T-helper 2 cell (primary cell): ENCODE results near the gene ROBO3.

ENCODE experiments used
- DNase-seq, 5 experiments: peaks; one replicate each; pipeline versions ENCODE4 v3.0.0 to v3.0.0-alpha.2; 2012 to 2022

The ROBO3 gene

GRCh38 chr11:124843616-124843910 is 21.7 kb upstream of the ROBO3 start:
- DNase-seq, result no peak

- no peak for DNase-seq
Measured at GRCh38 chr11:124844664-124845079, 20.6 kb upstream of the ROBO3 start.

GRCh38 chr11:124846070-124846673 is 19.1 kb upstream of the ROBO3 start:
- no peak for DNase-seq

DNA sequence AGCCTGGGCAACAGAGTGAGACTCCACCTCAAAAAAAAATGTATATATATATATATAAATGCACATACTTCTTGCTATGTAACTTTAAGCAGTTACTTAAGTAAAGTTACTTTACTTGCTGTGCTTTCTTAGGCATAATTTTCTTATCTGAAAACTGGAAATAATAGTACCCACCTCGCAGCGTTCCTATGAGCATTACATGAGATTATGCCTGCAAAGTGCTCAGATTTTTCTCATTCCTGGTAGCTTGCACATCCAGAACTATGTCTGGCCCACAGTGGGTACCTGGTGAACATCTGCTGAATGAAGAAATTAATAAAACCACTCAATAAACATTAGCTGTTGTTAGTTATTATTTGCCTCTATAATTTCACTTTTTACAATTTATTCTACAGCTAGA is 6.1 kb upstream of the ROBO3 start:
- no peak for DNase-seq

- no peak for DNase-seq
Measured at GRCh38 chr11:124861670-124862069, 3.6 kb upstream of the ROBO3 start.

GRCh38 chr11:124863137-124863825 is 2.0 kb upstream of the ROBO3 start:
- DNase-seq, result no peak

DNA sequence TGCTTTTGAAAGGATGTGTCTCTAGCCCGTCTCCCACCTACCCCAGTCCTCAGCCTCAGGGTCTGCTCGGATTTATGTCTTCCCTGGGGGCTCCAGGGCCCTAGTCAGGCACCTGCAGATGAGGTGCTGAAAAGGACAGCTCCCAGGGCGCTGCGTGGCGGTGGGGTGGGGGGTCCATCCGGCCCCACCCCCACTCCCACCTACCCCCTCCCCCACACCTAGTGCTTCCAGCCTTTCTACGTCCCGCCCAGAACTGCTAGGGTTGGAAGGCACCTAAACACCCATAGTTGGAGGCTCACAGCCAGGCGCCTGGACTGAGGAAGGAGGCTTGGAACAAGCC is 1.4 kb upstream of the ROBO3 start:
- no peak for DNase-seq

DNA sequence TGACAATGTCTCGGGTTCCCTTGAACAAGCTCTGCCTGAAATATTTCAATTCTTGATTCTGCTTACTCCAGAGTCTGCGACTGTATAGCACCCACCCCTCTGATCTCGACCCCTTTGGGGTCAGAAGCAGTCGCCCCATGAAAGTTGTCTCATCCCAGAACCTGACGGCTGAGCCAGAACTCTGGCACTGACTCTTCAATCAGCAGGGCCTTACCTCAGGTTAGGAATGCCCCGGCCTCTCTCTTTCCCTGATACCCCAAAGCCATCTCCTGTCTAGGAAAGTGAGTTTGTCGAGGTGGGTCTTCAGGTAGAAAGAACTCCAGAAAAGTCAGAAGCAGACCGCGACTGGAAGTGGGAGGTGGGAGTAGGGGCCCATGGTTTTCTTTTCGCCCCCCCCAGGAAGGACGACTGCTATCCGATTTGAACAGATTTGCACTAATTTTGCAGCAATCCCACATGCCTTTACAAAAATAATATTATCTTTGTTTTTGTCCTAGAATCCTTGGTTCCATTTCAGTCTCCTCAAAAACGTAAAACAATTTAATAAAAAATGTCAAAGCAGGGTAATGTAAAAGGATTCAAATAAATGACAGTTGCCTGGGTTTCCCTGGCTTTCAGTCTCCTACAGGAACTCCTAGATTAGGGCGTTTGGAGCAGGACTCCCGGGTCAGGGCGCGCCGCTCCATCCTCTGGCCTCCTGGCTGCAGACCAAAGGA is 898 bp upstream of the ROBO3 start:
- DNase-seq, result no peak

DNA sequence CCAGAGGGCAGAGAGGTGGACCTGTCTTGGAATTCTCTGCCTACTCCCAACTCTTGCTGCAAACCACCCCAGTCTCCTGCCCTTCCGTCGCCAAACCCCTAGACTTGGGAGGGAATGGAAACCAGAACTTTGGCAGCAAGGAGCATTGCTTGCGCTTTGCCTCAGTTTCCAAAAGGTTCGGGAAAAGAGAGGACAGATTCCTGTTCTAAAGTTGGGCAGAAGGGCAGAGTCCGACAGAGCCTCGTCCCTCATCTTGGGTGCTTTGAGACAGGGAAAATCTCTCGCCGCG is 396 bp upstream of the ROBO3 start:
- DNase-seq, result no peak

- peak in 4 of 5 experiments; percentile 18 to 50 (median 32) for DNase-seq
Measured at GRCh38 chr11:124865902-124866851, 945 bp downstream of the ROBO3 start.

DNA sequence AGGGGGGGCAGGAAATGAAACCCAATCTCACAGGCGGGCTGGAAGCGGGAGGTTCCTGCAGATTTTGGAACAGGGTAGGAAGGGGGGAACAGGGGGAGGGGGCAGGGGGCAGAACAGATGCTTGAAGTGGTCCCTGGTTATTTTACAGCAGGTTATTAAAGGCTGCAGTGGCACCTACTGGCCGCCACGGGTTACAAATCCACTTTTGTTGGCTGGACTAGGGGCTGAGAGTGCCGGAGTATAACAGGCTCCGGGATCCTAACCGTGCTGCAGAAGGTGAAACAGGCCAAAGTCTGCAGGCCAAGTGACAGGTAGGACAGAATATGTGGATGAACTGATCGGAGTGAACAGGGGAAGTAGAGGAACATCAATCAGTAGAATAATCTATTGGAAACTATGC is 2.5 kb downstream of the ROBO3 start:
- peak in 1 of 5 experiments; percentile 20 for DNase-seq

DNA sequence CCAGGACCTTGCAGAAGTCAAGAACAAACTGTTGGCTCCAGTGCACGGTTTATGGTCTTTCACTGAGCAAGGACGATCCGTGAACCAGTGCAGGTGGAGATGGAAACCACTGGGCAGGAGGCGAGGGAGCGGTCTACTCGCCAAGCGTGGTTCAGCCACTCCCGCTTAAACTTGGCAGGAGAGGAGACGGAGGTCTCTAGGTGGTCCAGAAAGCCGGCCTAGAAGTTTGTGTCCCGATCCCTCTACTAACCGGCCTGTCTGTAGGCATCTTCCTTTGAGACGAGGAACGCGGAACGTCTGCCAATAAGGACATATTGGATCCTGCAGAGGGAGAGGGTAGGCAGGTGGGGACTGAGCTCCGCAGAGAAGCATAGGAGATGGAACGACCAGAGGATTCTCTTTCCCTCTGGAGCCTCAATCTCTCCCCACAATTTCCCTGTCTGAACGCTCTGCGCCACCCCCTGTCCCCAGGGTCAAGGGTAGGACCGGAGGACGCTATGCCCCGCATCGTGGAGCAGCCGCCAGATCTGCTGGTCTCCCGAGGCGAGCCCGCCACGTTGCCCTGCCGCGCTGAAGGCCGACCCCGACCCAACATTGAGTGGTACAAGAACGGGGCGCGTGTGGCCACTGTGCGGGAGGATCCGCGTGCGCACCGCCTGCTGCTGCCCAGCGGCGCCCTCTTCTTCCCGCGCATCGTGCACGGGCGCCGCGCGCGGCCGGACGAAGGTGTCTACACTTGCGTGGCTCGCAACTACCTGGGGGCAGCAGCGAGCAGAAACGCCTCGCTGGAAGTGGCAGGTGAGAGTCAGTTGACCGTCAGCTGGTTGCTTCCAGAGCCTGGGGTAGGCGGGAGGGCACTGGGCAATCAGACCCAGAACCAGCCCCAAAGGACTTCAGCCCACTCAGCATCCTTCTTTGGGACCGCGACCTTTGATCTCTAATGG is 3.4 kb downstream of the ROBO3 start:
- no peak for DNase-seq

DNA sequence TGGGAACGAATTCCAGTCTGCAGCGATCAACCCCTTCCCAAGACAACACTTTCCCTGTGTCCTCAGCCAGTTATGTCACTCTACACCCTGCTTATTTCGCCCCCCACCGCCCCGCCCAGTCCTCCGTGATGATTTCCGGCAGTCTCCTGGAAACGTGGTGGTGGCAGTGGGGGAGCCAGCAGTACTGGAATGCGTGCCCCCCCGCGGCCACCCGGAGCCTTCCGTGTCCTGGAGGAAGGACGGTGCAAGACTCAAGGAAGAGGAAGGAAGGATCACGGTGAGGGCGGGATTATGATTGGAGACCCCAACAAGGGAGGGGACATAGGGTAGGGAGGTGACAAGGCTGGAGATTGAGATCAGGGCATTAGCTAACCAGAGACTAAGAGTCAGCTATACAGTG is 4.1 kb downstream of the ROBO3 start:
- DNase-seq, result no peak

GRCh38 chr11:124869856-124870387 is 4.7 kb downstream of the ROBO3 start:
- no peak for DNase-seq

GRCh38 chr11:124870430-124870829 is 5.2 kb downstream of the ROBO3 start:
- no peak for DNase-seq

GRCh38 chr11:124872280-124872679 is 7.0 kb downstream of the ROBO3 start:
- DNase-seq, result no peak

GRCh38 chr11:124872741-124873140 is 7.5 kb downstream of the ROBO3 start:
- no peak for DNase-seq

GRCh38 chr11:124873951-124874350 is 8.7 kb downstream of the ROBO3 start:
- DNase-seq, result no peak

DNA sequence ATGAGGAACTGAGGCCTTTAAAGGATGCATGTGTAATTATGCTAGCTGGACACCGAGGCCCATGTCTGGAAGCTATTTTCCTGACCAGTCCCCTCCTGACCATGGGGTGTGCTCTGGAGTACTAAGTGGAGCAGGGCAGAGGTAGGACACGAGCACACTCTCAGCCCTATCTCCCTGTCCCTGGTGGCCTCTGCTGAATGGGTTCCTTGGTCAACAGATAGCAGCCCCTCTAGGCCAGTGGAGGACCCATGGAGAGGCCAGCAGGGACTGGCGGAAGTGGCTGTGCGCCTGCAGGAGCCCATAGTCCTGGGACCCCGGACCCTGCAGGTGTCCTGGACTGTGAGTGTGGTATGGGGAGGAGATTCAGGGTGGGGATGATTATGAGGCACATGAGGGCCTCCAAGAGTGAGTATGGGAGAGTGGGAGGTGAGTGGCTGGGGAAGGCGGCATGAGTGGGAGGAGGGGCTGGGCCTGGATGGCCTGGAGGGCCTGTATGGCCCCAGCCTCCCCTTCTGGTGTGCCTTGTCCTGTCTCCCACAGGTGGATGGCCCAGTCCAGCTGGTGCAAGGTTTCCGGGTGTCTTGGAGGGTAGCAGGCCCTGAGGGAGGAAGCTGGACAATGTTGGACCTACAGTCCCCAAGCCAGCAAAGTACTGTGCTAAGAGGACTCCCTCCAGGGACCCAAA is 9.5 kb downstream of the ROBO3 start:
- no peak for DNase-seq

DNA sequence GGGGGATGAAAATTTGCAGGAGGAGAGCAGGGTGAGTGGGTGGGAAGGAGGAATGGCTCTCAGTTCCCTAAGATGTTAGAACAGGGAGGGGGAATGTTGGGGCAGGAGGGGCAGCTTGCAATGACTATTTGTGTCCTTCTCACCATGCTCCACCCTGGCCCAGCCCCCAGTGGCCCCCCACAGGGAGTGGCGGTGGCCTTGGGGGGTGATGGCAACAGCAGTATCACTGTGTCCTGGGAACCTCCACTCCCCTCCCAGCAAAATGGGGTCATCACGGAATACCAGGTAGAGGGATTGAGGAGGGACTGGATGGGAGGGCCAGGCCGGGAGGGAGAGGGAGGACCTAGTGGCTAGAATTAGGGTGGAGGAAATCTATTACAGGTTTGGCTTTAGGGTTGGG is 10.2 kb downstream of the ROBO3 start:
- DNase-seq, result no peak
